HL-60 (cell line): ENCODE data around the gene BRMS1.

Experiments
- GABPA ChIP-seq: IDR thresholded peaks from 2 replicates; pipeline ENCODE4 v1.6.1; 2012; ENCODE audit warnings: low read depth
- POLR2AphosphoS5 ChIP-seq: IDR thresholded peaks from 2 replicates; pipeline ENCODE4 v1.6.1; 2012; ENCODE audit warnings: low read depth
- REST ChIP-seq: IDR thresholded peaks from 2 replicates; pipeline ENCODE4 v1.6.1; 2012; ENCODE audit warnings: low read depth; ENCODE audit not compliant: insufficient replicate concordance
- TF ChIP-seq, protein P1 (sequence below): IDR thresholded peaks from one replicate; pipeline ENCODE4 v1.5.1; 2011; ENCODE audit warnings: low read length, control low read depth, inconsistent platforms; ENCODE audit not compliant: insufficient read depth

DNA sequence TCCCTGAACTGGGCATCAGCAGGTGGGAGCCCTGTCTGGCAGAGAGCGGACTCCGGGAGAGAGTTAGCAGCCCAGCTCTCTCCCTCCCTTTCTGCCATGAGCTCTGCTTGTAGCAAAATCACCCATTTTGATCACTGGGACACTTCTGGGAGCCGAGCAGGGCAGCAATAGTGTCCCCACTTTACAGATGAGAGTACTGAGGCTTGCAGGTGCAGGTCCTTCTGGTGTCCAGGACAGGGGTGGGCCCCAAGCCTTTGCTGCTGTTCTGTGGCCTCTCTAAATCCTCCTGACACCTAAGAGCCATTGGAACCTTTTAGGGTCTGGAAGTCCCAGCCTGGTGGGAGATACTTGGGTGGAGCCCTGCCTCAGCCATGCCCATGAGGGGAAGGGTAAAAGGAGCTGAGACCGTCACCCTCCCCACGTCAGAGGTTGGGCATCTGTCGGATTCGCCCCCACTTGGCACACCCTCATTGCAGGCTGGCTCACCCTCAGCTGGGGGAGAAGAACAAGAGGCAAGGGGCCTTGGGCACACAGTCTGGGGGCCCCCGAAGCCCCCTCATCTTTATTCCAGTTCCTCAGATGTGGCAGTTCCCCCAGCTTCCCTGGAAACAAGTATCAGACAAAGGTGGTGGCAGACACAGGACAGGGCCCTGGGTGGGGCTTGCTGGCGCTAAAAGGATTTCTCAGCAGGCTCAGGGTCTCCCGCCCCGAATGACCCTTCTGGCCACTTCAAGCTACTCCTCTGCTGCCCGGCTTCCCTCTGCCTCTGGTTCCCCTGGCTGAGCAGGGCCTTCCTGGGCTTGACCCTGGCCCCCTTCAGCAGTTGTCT, 13.1 kb downstream of the BRMS1 start:
- TF ChIP-seq REST (no peak), POLR2AphosphoS5 (no peak), GABPA (no peak)
- TF ChIP-seq, protein P1, sequence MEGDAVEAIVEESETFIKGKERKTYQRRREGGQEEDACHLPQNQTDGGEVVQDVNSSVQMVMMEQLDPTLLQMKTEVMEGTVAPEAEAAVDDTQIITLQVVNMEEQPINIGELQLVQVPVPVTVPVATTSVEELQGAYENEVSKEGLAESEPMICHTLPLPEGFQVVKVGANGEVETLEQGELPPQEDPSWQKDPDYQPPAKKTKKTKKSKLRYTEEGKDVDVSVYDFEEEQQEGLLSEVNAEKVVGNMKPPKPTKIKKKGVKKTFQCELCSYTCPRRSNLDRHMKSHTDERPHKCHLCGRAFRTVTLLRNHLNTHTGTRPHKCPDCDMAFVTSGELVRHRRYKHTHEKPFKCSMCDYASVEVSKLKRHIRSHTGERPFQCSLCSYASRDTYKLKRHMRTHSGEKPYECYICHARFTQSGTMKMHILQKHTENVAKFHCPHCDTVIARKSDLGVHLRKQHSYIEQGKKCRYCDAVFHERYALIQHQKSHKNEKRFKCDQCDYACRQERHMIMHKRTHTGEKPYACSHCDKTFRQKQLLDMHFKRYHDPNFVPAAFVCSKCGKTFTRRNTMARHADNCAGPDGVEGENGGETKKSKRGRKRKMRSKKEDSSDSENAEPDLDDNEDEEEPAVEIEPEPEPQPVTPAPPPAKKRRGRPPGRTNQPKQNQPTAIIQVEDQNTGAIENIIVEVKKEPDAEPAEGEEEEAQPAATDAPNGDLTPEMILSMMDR = no peak
